Measurements from ENCODE around the gene LBH.

Gene LBH

GRCh38 chr2:30282081-30282480, 50.7 kb downstream of the LBH start:
- no peak for DNase-seq (ENCODE audit: low spot score)
- TF ChIP-seq CTCF (IDR thresholded peaks at IDR 0.05; ENCODE audit: extremely low read depth, missing control alignments) = no peak

- TF ChIP-seq CTCF (IDR thresholded peaks at IDR 0.05; ENCODE audit: extremely low read depth, missing control alignments) = no peak
- no peak for DNase-seq (ENCODE audit: low spot score)
These were observed 51.4 kb downstream of the LBH start for GRCh38 chr2:30282721-30283120.

GRCh38 chr2:30283931-30284565, 52.7 kb downstream of the LBH start:
- DNase-seq (ENCODE audit: low spot score) = no peak
- no peak for TF ChIP-seq CTCF (IDR thresholded peaks at IDR 0.05; ENCODE audit: extremely low read depth, missing control alignments)

- TF ChIP-seq CTCF (IDR thresholded peaks at IDR 0.05; ENCODE audit: extremely low read depth, missing control alignments) = no peak
These were observed 54.4 kb downstream of the LBH start for GRCh38 chr2:30285758-30286157.

GRCh38 chr2:30287190-30287840, 56.0 kb downstream of the LBH start:
- DNase-seq (ENCODE audit: low spot score) = no peak
- TF ChIP-seq CTCF (IDR thresholded peaks at IDR 0.05; ENCODE audit: extremely low read depth, missing control alignments) = no peak

More at GRCh38 chr2:30285758-30286157, 54.4 kb downstream of the LBH start:
- DNase-seq (ENCODE audit: low spot score) = no peak

GRCh38 chr2:30287857-30288513, 56.7 kb downstream of the LBH start:
- DNase-seq (ENCODE audit: low spot score) = peak; percentile 23
- TF ChIP-seq CTCF (IDR thresholded peaks at IDR 0.05; ENCODE audit: extremely low read depth, missing control alignments) = no peak

- no peak for TF ChIP-seq CTCF (IDR thresholded peaks at IDR 0.05; ENCODE audit: extremely low read depth, missing control alignments)
- DNase-seq (ENCODE audit: low spot score) = no peak
These were observed 57.2 kb downstream of the LBH start for GRCh38 chr2:30288561-30288960.

Measured in GM20000 (cell line).